ENCODE measurements around the gene STAT2.

GRCh38 chr12:56333197-56333678, 26.7 kb downstream of the STAT2 start:
- TF ChIP-seq CTCF (conservative IDR thresholded peaks at IDR 0.05 in 1 of 2, IDR thresholded peaks at IDR 0.05 in 1 of 2; ENCODE audit: low read depth in 1 of 2, low read length in 2 of 2) (no peak), EZH2 (IDR thresholded peaks at IDR 0.05; ENCODE audit: low read length, missing control alignments) (no peak)

Data from fibroblast of lung (primary cell).